ENCODE results near the gene NANOS1. TPM values are rescaled to one million over a fixed set of nuclear protein-coding genes. Genes with fewer than 3 reads are reported as not detected.

Gene NANOS1
- total RNA-seq, 1 donor from 2014 or later: 9.6 TPM

DNA sequence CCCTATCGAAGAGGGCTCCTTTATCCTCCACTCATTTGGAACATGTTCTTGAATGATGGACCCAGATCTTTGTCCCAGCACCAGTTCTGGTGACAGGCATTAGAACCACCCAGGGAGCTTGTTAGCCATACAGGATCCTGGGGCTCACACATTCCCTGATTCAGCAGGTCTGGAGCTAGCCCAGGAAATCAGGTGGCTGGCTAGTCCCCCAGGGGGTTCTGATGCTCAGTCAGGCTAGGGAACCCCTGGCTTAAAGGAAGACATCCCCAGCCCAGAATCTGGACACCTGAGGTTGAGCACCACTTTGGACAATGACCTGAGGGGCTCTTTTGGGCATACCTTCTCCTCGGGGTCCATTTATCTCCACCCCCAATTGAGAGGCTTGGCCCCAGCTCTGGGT lies 37.0 kb upstream of the NANOS1 start:
- Mint-ChIP-seq H3K36me3 (ENCODE audit: unreplicated experiment) (no peaks in the 10 kb centered on the region), H3K27me3 (ENCODE audit: unreplicated experiment) (peaks cover 41% of the 10 kb centered on the region), H3K27ac (ENCODE audit: unreplicated experiment) (no peak overlapping the region), H3K4me1 (ENCODE audit: unreplicated experiment) (no peaks in the 10 kb centered on the region), H3K4me3 (ENCODE audit: unreplicated experiment) (no peak overlapping the region), H3K9me3 (ENCODE audit: unreplicated experiment) (peaks cover 3% of the 10 kb centered on the region)
- DNase-seq (ENCODE audit: extremely low spot score, unreplicated experiment): peak; percentile 73
- TF ChIP-seq, protein P1, sequence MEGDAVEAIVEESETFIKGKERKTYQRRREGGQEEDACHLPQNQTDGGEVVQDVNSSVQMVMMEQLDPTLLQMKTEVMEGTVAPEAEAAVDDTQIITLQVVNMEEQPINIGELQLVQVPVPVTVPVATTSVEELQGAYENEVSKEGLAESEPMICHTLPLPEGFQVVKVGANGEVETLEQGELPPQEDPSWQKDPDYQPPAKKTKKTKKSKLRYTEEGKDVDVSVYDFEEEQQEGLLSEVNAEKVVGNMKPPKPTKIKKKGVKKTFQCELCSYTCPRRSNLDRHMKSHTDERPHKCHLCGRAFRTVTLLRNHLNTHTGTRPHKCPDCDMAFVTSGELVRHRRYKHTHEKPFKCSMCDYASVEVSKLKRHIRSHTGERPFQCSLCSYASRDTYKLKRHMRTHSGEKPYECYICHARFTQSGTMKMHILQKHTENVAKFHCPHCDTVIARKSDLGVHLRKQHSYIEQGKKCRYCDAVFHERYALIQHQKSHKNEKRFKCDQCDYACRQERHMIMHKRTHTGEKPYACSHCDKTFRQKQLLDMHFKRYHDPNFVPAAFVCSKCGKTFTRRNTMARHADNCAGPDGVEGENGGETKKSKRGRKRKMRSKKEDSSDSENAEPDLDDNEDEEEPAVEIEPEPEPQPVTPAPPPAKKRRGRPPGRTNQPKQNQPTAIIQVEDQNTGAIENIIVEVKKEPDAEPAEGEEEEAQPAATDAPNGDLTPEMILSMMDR (IDR thresholded peaks at IDR 0.05): no peak

- TF ChIP-seq, protein P1 (IDR thresholded peaks at IDR 0.05): no peak
- H3K9me3 Mint-ChIP-seq (ENCODE audit: unreplicated experiment): peaks cover 3% of the 10 kb centered on the region
- H3K4me1 Mint-ChIP-seq (ENCODE audit: unreplicated experiment): no peaks in the 10 kb centered on the region
- peaks cover 44% of the 10 kb centered on the region for H3K27me3 Mint-ChIP-seq (ENCODE audit: unreplicated experiment)
- peak; percentile 36 for DNase-seq (ENCODE audit: extremely low spot score, unreplicated experiment)
- no peak overlapping the region for H3K27ac Mint-ChIP-seq (ENCODE audit: unreplicated experiment)
- no peak overlapping the region for H3K4me3 Mint-ChIP-seq (ENCODE audit: unreplicated experiment)
- H3K36me3 Mint-ChIP-seq (ENCODE audit: unreplicated experiment): no peaks in the 10 kb centered on the region
Measured at GRCh38 chr10:118993214-118993613, 36.3 kb upstream of the NANOS1 start.

DNA sequence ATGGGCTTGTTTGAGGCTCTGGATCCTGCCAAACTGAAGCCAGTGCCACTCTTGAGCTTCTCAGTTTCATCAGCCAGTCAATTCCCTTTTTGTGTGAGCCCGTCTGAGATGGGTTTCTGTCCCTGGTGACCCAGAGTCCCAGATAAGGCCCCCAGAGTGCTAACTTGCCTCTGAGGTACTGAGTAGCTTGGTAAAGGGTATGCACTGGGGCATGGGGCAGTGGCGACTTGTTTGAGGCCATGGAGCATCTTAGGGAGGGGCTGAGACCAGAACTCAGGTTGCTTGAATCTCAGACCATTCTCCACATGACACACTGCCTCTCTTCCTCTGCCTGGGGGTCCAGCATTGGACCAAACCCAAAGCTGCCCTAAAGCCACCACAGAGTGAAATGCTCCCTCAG lies 35.2 kb upstream of the NANOS1 start:
- H3K4me3 Mint-ChIP-seq (ENCODE audit: unreplicated experiment): no peak overlapping the region
- H3K36me3 Mint-ChIP-seq (ENCODE audit: unreplicated experiment): no peaks in the 10 kb centered on the region
- DNase-seq (ENCODE audit: extremely low spot score, unreplicated experiment): peak; percentile 60
- H3K27me3 Mint-ChIP-seq (ENCODE audit: unreplicated experiment): peaks cover 50% of the 10 kb centered on the region
- H3K4me1 Mint-ChIP-seq (ENCODE audit: unreplicated experiment): no peaks in the 10 kb centered on the region
- TF ChIP-seq, protein P1 (IDR thresholded peaks at IDR 0.05): no peak
- no peak overlapping the region for H3K27ac Mint-ChIP-seq (ENCODE audit: unreplicated experiment)
- H3K9me3 Mint-ChIP-seq (ENCODE audit: unreplicated experiment): peaks cover 3% of the 10 kb centered on the region

GRCh38 chr10:118995739-118996138 lies 33.8 kb upstream of the NANOS1 start:
- H3K27me3 Mint-ChIP-seq (ENCODE audit: unreplicated experiment): peaks cover 48% of the 10 kb centered on the region
- no peaks in the 10 kb centered on the region for H3K9me3 Mint-ChIP-seq (ENCODE audit: unreplicated experiment)
- no peaks in the 10 kb centered on the region for H3K4me1 Mint-ChIP-seq (ENCODE audit: unreplicated experiment)
- H3K4me3 Mint-ChIP-seq (ENCODE audit: unreplicated experiment): no peak overlapping the region
- peak; percentile 64 for DNase-seq (ENCODE audit: extremely low spot score, unreplicated experiment)
- H3K36me3 Mint-ChIP-seq (ENCODE audit: unreplicated experiment): no peaks in the 10 kb centered on the region
- no peak overlapping the region for H3K27ac Mint-ChIP-seq (ENCODE audit: unreplicated experiment)
- TF ChIP-seq, protein P1 (IDR thresholded peaks at IDR 0.05): no peak

DNA sequence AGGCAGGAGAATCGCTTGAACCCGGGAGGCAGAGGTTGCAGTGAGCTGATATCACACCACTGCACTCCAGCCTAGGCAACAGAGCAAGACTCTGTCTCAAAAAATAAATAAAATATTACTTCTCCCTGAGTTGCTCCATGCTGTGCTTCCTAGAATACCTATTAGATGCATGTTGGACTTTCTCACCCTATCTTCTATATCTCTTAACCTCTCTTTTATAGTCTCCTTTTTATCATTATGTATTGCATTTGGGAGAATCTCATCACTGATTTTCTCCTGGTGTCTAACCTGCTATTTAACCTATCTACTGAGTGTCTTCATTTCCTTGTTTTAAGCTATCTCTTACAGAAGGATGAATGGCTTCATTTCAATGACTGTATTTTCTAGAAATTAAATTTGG lies 32.1 kb upstream of the NANOS1 start:
- Mint-ChIP-seq H3K9me3 (ENCODE audit: unreplicated experiment) (no peaks in the 10 kb centered on the region), H3K27me3 (ENCODE audit: unreplicated experiment) (peaks cover 41% of the 10 kb centered on the region), H3K4me3 (ENCODE audit: unreplicated experiment) (no peak overlapping the region), H3K36me3 (ENCODE audit: unreplicated experiment) (no peaks in the 10 kb centered on the region), H3K4me1 (ENCODE audit: unreplicated experiment) (no peaks in the 10 kb centered on the region), H3K27ac (ENCODE audit: unreplicated experiment) (no peak overlapping the region)
- TF ChIP-seq, protein P1 (IDR thresholded peaks at IDR 0.05): no peak
- no peak for DNase-seq (ENCODE audit: extremely low spot score, unreplicated experiment)

Data from osteocyte (in vitro differentiated cells).